ENCODE results near the gene XPR1. TPM values are rescaled to one million over a fixed set of nuclear protein-coding genes. Genes with fewer than 3 reads are reported as not detected.
"Not testable (repeated sequence)": the region's sequence is repeated elsewhere in the genome, so short reads cannot be mapped to it uniquely, and the experiment has no call there.

Gene XPR1
- total and polyA plus RNA-seq, 5 experiments from 2014 or later, result 2.8 to 19.1 (median 4.6) TPM

DNA sequence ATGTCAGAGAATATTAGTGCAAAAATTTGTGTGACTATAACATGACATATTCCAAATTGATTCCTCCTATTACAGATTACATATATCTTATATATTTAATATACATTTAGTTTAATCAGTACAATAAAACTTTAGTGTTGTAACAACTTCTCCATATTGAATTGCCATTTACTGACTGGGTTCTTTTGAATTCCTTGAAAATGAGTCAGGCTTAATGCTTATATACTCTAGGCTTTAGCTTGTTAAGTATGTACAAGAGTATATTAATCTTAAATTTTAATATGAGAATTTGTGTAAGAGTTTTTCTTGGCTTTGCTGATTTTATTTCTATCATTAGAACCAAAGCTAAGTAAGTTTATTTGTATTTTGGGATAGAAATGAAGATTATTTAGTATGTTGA is 40.3 kb downstream of the XPR1 start:
- H3K27ac Mint-ChIP-seq, result no peak overlapping the region
- H3K4me1 Mint-ChIP-seq, result peaks cover 9 to 42% (median 17%) of the 10 kb centered on the region in 4 donors
- no peak for DNase-seq
- no peak overlapping the region for H3K4me3 Mint-ChIP-seq
- H3K36me3 Mint-ChIP-seq, result peaks cover 39 to 65% (median 39%) of the 10 kb centered on the region in 3 donors
- H3K27me3 Mint-ChIP-seq, result no peaks in the 10 kb centered on the region
- peaks cover 19 to 54% (median 32%) of the 10 kb centered on the region in 9 donors for H3K9me3 Mint-ChIP-seq
- ATAC-seq, result no peak
- POLR2A ChIA-PET, result no interaction called here

DNA sequence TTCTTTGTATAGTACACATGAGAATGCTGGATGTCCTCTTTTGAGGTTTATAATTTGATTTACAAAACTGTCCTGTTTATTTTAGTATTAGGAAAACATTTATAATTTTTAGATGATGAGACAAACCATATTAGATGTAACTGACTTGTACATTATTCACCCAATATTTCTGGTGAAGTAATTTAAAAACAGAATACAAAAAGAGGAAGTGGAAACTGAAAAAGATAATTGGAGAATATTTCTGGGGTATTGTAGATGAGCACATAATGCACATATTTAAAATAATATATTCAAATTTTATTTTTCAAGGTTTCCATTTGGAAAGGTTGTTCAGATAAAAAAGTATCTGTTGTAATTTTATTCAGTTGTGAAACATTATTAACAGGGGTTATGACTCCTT is 40.7 kb downstream of the XPR1 start:
- POLR2A ChIA-PET, result no interaction called here
- ATAC-seq, result no peak
- no peak for DNase-seq
- Mint-ChIP-seq H3K27me3 (no peaks in the 10 kb centered on the region), H3K9me3 (peaks cover 15 to 54% (median 28%) of the 10 kb centered on the region in 9 donors), H3K36me3 (peaks cover 35 to 61% (median 35%) of the 10 kb centered on the region in 3 donors), H3K27ac (no peak overlapping the region), H3K4me1 (peaks cover 6 to 39% (median 13%) of the 10 kb centered on the region in 4 donors), H3K4me3 (no peak overlapping the region)

DNA sequence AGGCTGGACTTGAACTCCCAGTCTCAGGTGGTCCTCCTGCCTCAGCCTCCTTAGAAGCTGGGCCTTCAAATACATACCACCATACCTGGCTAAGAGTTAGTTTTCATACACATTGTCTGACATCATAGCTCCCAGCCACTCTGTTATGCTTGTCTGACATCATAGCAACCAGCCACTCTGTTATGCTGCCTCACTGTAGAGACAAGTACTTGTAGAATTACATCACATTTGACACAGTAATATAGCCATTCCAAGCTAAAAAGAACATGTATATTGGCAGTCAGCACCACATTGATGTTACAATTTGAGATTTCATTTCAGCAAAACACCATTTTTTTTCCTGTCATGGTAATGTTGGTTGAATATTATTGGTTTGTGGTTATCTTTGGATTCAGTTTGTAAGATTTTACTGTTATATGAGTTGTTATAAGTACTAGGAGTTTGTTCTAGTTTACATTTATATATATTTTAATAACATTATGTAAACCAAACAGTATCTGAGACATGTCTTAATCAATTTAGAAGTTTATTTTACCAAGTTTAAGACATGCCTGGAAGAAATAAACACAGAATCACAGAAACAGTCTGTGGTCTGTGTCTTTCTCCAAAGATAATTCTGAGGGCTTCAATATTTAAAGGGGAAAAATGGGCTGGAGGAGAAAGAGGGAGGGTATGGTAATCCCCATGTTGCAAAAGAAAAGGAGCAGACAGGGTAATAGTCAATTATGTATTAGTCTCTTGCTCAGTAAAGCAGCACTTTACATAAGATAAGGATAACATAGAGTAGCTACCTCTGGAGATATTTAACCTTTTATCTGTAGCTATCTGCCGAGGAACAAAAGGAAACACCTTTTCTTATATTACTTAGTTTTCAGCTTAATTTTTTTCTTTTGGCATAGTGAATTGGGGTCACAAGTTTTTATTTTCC is 43.0 kb downstream of the XPR1 start:
- H3K4me1 Mint-ChIP-seq, result peaks cover 4 to 30% (median 9%) of the 10 kb centered on the region in 4 donors
- DNase-seq (no peak), ATAC-seq (no peak)
- no peak overlapping the region for H3K4me3 Mint-ChIP-seq
- H3K27ac Mint-ChIP-seq, result peak overlapping the region in 1 of 10 donors; percentile 74
- H3K36me3 Mint-ChIP-seq, result peaks cover 20 to 61% (median 35%) of the 10 kb centered on the region in 3 donors
- no peaks in the 10 kb centered on the region for H3K27me3 Mint-ChIP-seq
- POLR2A ChIA-PET, result no interaction called here
- H3K9me3 Mint-ChIP-seq, result peaks cover 9 to 46% (median 20%) of the 10 kb centered on the region in 9 donors

DNA sequence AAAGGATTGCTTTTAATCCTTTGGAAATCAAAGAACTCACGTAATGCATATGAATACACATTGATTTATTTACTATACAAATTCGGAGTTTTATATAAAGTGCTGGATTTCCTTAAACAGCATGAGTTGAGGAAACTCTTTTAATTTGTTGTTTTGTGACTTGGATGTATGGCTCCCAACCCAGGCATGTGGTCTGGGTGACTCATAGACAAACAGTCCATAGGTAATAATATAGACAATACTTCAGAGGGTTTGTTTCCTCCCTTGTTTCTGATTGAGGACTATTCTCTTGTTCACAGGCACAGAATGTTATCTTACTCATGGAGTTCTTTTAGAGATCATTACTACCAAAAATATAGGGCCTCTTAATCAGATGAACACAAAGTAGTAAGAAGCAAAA is 43.8 kb downstream of the XPR1 start:
- Mint-ChIP-seq H3K36me3 (peaks cover 21 to 59% (median 31%) of the 10 kb centered on the region in 3 donors), H3K27me3 (no peaks in the 10 kb centered on the region), H3K27ac (no peak overlapping the region), H3K4me1 (peaks cover 6 to 29% (median 9%) of the 10 kb centered on the region in 4 donors), H3K9me3 (peaks cover 10 to 41% (median 20%) of the 10 kb centered on the region in 9 donors), H3K4me3 (no peak overlapping the region)
- POLR2A ChIA-PET, result no interaction called here
- no peak for DNase-seq
- ATAC-seq, result no peak

DNA sequence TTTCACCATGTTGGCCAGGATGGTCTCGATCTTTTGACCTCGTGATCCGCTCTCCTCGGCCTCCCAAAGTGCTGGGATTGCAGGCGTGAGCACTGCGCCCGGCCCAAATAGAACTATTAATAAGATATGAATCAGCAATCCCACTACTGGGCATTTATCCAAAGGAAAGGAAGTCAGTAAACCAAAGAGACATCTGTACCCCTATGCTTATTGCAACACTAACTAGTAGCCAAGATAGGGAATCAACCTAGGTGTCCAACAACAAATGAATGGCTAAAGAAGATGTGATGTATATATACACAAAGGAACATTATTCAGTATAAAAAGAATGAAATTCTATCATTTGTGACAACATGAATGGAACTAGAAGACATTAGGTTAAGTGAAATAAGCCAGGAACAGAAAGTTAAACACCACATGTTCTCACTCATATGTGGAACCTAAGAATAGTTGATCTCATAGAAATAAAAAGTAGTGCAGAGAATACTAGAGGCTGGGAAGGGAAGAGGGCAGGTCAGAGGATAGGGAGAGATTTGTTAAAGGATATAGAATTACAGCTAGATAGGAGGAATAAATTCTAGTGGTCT is 48.8 kb downstream of the XPR1 start:
- H3K9me3 Mint-ChIP-seq, result peaks cover 4 to 35% (median 17%) of the 10 kb centered on the region in 9 donors

DNA sequence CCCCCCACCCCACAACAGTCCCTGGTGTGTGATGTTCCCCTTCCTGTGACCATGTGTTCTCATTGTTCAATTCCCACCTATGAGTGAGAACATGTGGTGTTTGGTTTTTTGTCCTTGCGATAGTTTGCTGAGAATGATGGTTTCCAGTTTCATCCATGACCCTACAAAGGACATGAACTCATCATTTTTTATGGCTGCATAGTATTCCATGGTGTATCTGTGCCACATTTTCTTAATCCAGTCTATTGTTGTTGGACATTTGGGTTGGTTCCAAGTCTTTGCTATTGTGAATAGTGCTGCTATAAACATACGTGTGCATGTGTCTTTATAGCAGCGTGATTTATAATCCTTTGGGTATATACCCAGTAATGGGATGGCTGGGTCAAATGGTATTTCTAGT is 51.3 kb downstream of the XPR1 start:
- H3K4me3 Mint-ChIP-seq, POLR2A ChIA-PET: not testable (repeated sequence)
- peaks cover 13 to 56% (median 41%) of the 10 kb centered on the region in 3 donors for H3K36me3 Mint-ChIP-seq

More for the DNA sequence above, 48.8 kb downstream of the XPR1 start:
- no peaks in the 10 kb centered on the region for H3K27me3 Mint-ChIP-seq
- peaks cover 0 to 7% (median 5%) of the 10 kb centered on the region in 4 donors for H3K4me1 Mint-ChIP-seq
- no peak overlapping the region for H3K4me3 Mint-ChIP-seq
- no peak overlapping the region for H3K27ac Mint-ChIP-seq
- POLR2A ChIA-PET, result no interaction called here
- peaks cover 19 to 57% (median 33%) of the 10 kb centered on the region in 3 donors for H3K36me3 Mint-ChIP-seq
- no peak for ATAC-seq
- no peak for DNase-seq

DNA sequence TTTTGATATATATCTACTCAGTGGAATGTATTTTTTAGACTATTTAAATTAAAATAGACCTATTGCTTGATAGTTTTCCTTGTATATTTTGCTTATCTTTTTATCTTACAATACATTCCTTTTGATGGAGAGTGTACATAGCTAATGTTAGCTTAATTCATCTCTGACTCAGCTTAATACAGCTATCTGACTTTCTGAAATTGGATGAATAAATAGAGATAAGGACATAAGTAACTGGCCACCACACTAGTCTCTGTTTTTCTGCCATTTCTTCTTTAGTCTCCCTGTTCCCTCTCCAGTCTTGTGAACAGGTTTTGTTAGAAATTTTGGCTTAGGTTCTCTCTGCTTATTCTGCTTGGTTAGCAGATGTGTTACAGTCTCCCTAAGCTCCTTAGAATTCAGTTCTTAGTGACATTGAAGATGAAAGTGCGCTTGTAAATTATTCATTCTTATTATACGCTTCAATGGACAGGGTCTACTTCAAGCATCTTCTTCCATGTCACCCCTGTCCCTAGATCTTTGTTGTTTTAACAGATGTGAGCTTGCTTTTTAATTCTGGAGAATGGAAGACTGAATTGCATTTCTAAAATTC is 59.6 kb downstream of the XPR1 start:
- POLR2A ChIA-PET, result no interaction called here
- H3K4me3 Mint-ChIP-seq, result no peak overlapping the region

More for the DNA sequence above, 51.3 kb downstream of the XPR1 start:
- not testable (repeated sequence) for ATAC-seq, H3K27ac Mint-ChIP-seq, DNase-seq, H3K4me1 Mint-ChIP-seq, H3K27me3 Mint-ChIP-seq
- H3K9me3 Mint-ChIP-seq, result peaks cover 4 to 31% (median 17%) of the 10 kb centered on the region in 9 donors

DNA sequence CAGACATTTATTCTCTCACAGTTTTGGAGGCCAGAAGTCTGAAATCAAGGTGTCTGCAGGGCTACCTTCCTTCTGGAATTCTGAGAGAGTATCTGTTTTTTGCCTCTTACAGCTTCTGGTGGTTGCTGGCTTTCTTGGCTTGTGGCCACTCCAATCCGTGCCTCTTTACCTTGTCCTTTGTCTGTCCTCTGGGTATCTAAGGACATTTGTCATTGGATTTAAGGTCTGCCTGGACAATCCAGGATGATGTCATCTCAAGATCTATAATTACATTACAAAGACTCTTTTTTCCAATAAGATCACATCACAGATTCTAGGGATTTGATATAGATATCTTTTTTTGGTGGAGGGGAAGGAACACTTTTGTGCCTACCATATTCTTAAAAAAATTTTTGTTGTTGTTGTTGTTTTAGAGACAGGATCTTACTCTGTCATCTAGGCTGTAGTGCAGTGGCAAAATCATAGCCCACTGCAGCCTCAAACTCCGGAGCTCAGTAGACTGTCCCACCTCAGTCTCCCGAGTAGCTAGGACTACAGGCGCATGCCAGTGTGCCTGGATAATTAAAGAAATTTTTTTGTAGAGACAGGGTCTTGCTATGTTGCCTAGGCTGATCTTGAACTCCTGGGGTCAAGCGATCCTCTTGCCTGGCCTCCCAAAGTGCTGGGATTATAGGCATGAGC is 61.9 kb downstream of the XPR1 start:
- H3K27me3 Mint-ChIP-seq, result no peaks in the 10 kb centered on the region
- POLR2A ChIA-PET, result no interaction called here
- H3K27ac Mint-ChIP-seq, result peak overlapping the region; percentile 9 to 92 (median 70)
- peaks cover 21 to 41% (median 41%) of the 10 kb centered on the region in 3 donors for H3K36me3 Mint-ChIP-seq
- peak overlapping the region in 5 of 10 donors; percentile 39 to 72 (median 62) for H3K4me3 Mint-ChIP-seq
- DNase-seq, result no peak
- H3K4me1 Mint-ChIP-seq, result peaks cover 29 to 48% (median 37%) of the 10 kb centered on the region in 4 donors
- peaks cover 9 to 44% (median 37%) of the 10 kb centered on the region in 9 donors for H3K9me3 Mint-ChIP-seq
- ATAC-seq, result no peak

More for the DNA sequence above, 59.6 kb downstream of the XPR1 start:
- no peak for DNase-seq
- Mint-ChIP-seq H3K27me3 (no peaks in the 10 kb centered on the region), H3K4me1 (peaks cover 25 to 48% (median 36%) of the 10 kb centered on the region in 4 donors), H3K36me3 (peaks cover 17 to 23% (median 18%) of the 10 kb centered on the region in 3 donors), H3K27ac (peak overlapping the region in 3 of 10 donors; percentile 4 to 60 (median 22)), H3K9me3 (peaks cover 1 to 21% (median 17%) of the 10 kb centered on the region in 9 donors)
- ATAC-seq, result no peak

DNA sequence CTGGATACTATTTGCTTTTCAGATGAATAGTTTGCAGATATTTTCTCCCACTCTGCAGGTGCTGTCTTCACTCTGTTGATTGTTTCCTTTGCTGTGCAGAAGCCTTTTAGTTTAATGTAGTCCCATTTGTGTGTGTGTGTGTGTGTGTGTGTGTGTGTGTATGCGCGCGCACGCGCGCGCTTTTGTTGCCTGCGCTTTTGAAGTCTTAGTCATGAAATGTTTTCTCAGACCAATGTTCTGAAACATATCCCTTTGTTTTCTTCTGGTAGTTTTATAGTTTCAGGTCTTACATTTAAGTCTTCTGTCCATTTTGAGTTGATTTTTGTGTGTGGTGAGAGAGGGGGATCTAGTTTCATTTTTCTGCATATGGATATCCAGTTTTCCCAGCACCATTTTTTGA is 63.5 kb downstream of the XPR1 start:
- POLR2A ChIA-PET, result no interaction called here
- peaks cover 23 to 43% (median 43%) of the 10 kb centered on the region in 3 donors for H3K36me3 Mint-ChIP-seq
- peak overlapping the region in 1 of 10 donors; percentile 19 for H3K4me3 Mint-ChIP-seq
- peak overlapping the region in 2 of 10 donors; percentile 12 to 29 for H3K27ac Mint-ChIP-seq
- no peak for DNase-seq
- peaks cover 29 to 46% (median 36%) of the 10 kb centered on the region in 4 donors for H3K4me1 Mint-ChIP-seq
- no peak for ATAC-seq
- H3K9me3 Mint-ChIP-seq, result peaks cover 11 to 46% (median 40%) of the 10 kb centered on the region in 9 donors
- no peaks in the 10 kb centered on the region for H3K27me3 Mint-ChIP-seq

DNA sequence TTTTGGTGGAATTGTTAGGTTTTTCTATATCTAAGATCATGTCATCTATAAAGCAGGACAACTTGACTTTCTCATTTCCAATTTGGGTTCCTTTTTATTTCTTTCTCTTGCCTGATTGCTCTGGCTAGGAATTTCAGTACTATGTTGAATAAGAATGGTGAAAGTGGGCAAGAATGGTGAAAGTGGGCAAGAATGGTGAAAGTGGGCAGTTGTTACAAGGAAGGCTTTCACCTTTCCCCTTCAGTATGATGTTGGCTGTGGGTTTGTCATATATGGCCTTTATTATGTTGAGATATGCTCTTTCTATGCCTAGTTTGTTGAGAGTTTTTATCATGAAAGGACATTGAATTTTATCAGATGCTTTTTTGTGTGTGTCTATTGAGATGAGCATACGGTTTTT is 64.5 kb downstream of the XPR1 start:
- no peaks in the 10 kb centered on the region for H3K27me3 Mint-ChIP-seq
- H3K9me3 Mint-ChIP-seq, result peaks cover 11 to 46% (median 40%) of the 10 kb centered on the region in 9 donors
- POLR2A ChIA-PET, result no interaction called here
- ATAC-seq (no peak), DNase-seq (no peak)
- peaks cover 23 to 43% (median 42%) of the 10 kb centered on the region in 3 donors for H3K36me3 Mint-ChIP-seq
- H3K4me1 Mint-ChIP-seq, result peaks cover 28 to 36% (median 33%) of the 10 kb centered on the region in 4 donors
- no peak overlapping the region for H3K27ac Mint-ChIP-seq
- H3K4me3 Mint-ChIP-seq, result no peak overlapping the region

DNA sequence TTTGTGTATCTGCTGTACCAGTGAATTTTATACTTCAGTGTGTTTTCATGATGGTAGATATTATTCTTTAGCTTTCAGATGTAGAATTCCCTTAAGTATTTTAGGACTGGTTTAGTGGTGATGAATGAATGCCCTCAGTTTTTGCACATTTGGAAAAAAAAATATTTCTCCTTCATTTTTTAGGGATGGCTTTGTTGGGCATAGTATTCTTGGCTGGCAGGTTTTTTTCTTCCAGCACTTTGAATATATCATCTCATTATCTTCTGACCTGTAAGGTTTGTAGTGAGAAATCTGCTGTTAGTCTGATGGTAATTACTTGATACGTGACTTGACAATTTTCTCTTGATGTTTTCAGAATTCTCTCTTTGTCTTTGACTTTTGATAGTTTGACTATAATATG is 66.8 kb downstream of the XPR1 start:
- no peak for DNase-seq
- no peak overlapping the region for H3K27ac Mint-ChIP-seq
- POLR2A ChIA-PET, result no interaction called here
- H3K4me3 Mint-ChIP-seq, result no peak overlapping the region
- peaks cover 11 to 16% (median 15%) of the 10 kb centered on the region in 4 donors for H3K4me1 Mint-ChIP-seq
- no peaks in the 10 kb centered on the region for H3K27me3 Mint-ChIP-seq
- peaks cover 16 to 58% (median 49%) of the 10 kb centered on the region in 9 donors for H3K9me3 Mint-ChIP-seq
- ATAC-seq, result no peak
- H3K36me3 Mint-ChIP-seq, result peaks cover 29 to 55% (median 51%) of the 10 kb centered on the region in 3 donors

DNA sequence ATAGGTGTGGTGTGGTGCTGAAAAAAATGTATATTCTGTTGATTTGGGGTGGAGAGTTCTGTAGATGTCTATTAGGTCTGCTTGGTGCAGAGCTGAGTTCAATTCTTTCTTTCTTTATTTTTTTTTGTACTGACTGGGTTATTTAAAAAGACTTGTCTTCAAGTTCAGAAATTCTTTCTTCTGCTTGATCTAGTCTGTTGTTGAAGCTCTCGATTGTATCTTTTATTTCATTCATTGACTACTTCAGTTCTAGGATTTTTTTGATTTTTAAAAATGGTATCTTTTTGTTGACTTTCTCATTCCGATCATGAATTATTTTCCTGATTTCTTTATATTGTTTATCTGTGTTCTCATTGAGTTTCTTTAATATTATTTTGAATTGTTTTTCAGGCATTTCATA is 70.6 kb downstream of the XPR1 start:
- Mint-ChIP-seq H3K27ac (peak overlapping the region in 1 of 10 donors; percentile 61), H3K36me3 (peaks cover 19 to 46% (median 27%) of the 10 kb centered on the region in 3 donors), H3K9me3 (peaks cover 5 to 43% (median 25%) of the 10 kb centered on the region in 9 donors)
- POLR2A ChIA-PET, H3K4me1 Mint-ChIP-seq, H3K27me3 Mint-ChIP-seq, ATAC-seq, DNase-seq, H3K4me3 Mint-ChIP-seq: not testable (repeated sequence)

Data from naive thymus-derived CD8-positive, alpha-beta T cell (primary cell).